ENCODE measurements around the gene TMEM255A.

GRCh38 chrX:120309873-120310705 is 1.2 kb downstream of the TMEM255A start:
- no peak for TF ChIP-seq CTCF (IDR thresholded peaks at IDR 0.05)
- TF ChIP-seq EZH2 (IDR thresholded peaks at IDR 0.05; ENCODE audit: borderline replicate concordance, insufficient read depth, low read depth, low read length, poor library complexity, severe bottlenecking) = no peak
